ENCODE results near the gene KCTD15.

DNA sequence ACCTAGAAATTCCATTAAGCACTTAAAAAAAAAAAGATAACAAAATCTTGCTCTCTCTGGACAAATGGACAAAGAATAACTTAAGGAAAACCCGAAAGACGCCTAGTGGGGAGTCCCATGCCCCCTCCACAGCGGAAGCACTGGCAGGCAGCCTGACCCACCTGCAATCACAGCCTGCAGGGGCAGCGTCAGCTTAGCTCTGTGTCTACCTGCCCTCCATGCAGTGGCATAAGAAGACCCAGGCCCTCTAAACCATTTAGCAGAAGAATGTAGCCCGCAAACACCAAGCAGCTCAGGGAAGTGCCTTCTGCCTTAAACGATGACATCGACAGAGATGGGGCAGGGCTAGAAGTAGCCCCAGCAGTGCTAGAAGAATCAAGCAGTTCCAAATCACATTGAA, 36.0 kb downstream of the KCTD15 start:
- TF ChIP-seq EP300 (IDR thresholded peaks at IDR 0.05): no peak
- TF ChIP-seq, protein P1, sequence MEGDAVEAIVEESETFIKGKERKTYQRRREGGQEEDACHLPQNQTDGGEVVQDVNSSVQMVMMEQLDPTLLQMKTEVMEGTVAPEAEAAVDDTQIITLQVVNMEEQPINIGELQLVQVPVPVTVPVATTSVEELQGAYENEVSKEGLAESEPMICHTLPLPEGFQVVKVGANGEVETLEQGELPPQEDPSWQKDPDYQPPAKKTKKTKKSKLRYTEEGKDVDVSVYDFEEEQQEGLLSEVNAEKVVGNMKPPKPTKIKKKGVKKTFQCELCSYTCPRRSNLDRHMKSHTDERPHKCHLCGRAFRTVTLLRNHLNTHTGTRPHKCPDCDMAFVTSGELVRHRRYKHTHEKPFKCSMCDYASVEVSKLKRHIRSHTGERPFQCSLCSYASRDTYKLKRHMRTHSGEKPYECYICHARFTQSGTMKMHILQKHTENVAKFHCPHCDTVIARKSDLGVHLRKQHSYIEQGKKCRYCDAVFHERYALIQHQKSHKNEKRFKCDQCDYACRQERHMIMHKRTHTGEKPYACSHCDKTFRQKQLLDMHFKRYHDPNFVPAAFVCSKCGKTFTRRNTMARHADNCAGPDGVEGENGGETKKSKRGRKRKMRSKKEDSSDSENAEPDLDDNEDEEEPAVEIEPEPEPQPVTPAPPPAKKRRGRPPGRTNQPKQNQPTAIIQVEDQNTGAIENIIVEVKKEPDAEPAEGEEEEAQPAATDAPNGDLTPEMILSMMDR (IDR thresholded peaks at IDR 0.05): no peak
- no peak for TF ChIP-seq POLR2AphosphoS5 (IDR thresholded peaks at IDR 0.05)

Measured in stomach (tissue), 4 donors.